ENCODE data around the gene IGDCC3. TPM values are rescaled to one million over a fixed set of nuclear protein-coding genes. Genes with fewer than 3 reads are reported as not detected.

The IGDCC3 gene
- total and polyA plus RNA-seq, 2 experiments from 2014 or later, result not detected

DNA sequence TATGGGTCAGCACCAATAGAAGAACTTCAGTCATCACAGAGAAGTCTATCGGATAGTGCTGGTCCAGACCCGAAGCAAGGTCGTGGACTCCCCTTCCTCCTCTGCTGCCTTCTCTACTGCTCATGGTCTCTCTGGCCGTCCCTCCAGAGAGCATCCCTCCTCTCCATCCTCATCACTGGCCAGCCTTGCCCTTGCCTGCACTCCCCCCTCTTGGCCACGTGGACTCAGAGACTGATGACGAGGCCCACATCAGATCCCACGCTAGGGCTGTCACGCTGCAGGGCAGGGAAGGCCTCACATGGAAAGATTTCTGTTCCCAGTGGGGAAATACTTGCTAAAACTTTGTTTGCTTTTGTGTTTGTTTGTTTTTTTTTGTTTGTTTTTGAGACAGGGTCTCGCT, 35.3 kb downstream of the IGDCC3 start:
- Histone ChIP-seq H3K4me1 (ENCODE audit: insufficient read depth) (no peaks in the 10 kb centered on the region), H4K20me1 (ENCODE audit: insufficient read depth) (no peaks in the 10 kb centered on the region), H3K9me2 (ENCODE audit: insufficient read depth) (no peaks in the 10 kb centered on the region), H3K27me3 (replicated peaks; ENCODE audit: insufficient read depth) (peaks cover 9% of the 10 kb centered on the region), H3F3A (ENCODE audit: insufficient read depth) (no peaks in the 10 kb centered on the region), H3K9ac (no peak overlapping the region), H2AFZ (no peak overlapping the region), H3K27ac (no peak overlapping the region), H3K4me2 (ENCODE audit: unreplicated experiment) (no peak overlapping the region), H3K36me3 (ENCODE audit: low read depth) (no peaks in the 10 kb centered on the region), H3K9me3 (ENCODE audit: low read depth) (no peaks in the 10 kb centered on the region), H3K4me3 (no peak overlapping the region), H3K79me2 (ENCODE audit: insufficient read depth) (no peaks in the 10 kb centered on the region)
- no peak for TF ChIP-seq EZH2phosphoT487 (IDR thresholded peaks at IDR 0.05; ENCODE audit: insufficient read depth, low read depth)
- TF ChIP-seq EZH2 (IDR thresholded peaks at IDR 0.05; ENCODE audit: insufficient read depth, poor library complexity, severe bottlenecking), result no peak
- no peak for DNase-seq
- 66 to 78% methylated on average over 9 of the region's 9 CpGs for WGBS, 2 experiments (ENCODE audit: low coverage in 1 of 2, low lambda C conversion rate in 2 of 2, missing lambda C conversion rate in 2 of 2)
- in situ Hi-C loops (cut with MboI), result no loop called here

DNA sequence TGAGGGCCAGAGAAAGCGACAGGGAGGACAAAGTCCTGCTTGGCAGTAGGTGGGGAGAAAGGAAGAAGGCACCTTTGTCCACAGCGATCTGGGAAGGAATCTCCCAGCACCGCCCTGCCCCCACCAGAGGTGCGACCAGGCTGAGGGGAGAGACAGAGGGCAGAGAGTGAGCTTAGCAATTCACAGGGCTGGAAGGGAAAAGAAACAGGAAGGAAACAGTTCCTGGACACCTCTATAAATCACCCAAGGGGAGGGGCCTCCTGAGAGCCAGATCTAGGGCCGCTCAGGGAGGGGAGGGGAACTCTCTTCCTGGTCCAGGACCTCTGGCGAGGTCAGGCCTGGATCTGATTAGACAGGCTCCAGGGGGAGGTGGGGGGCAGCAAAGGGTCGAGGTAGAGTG, 37.9 kb downstream of the IGDCC3 start:
- peaks cover 21% of the 10 kb centered on the region for H3K27me3 ChIP-seq (replicated peaks; ENCODE audit: insufficient read depth)
- no peaks in the 10 kb centered on the region for H3K4me1 ChIP-seq (ENCODE audit: insufficient read depth)
- H3K27ac ChIP-seq, result no peak overlapping the region
- in situ Hi-C loops (cut with MboI), result no loop called here
- H3K79me2 ChIP-seq (ENCODE audit: insufficient read depth), result no peaks in the 10 kb centered on the region
- no peak overlapping the region for H2AFZ ChIP-seq
- no peaks in the 10 kb centered on the region for H3K9me3 ChIP-seq (ENCODE audit: low read depth)
- H3K9ac ChIP-seq, result no peak overlapping the region
- H3K9me2 ChIP-seq (ENCODE audit: insufficient read depth), result no peaks in the 10 kb centered on the region
- no peaks in the 10 kb centered on the region for H3K36me3 ChIP-seq (ENCODE audit: low read depth)
- WGBS, 2 experiments (ENCODE audit: low coverage in 1 of 2, low lambda C conversion rate in 2 of 2, missing lambda C conversion rate in 2 of 2), result 63 to 69% methylated on average over 7 of the region's 7 CpGs
- TF ChIP-seq EZH2 (IDR thresholded peaks at IDR 0.05; ENCODE audit: insufficient read depth, poor library complexity, severe bottlenecking) (no peak), EZH2phosphoT487 (IDR thresholded peaks at IDR 0.05; ENCODE audit: insufficient read depth, low read depth) (no peak)
- H3K4me2 ChIP-seq (ENCODE audit: unreplicated experiment), result no peak overlapping the region
- H4K20me1 ChIP-seq (ENCODE audit: insufficient read depth), result no peaks in the 10 kb centered on the region
- no peak overlapping the region for H3K4me3 ChIP-seq
- H3F3A ChIP-seq (ENCODE audit: insufficient read depth), result no peaks in the 10 kb centered on the region
- no peak for DNase-seq

DNA sequence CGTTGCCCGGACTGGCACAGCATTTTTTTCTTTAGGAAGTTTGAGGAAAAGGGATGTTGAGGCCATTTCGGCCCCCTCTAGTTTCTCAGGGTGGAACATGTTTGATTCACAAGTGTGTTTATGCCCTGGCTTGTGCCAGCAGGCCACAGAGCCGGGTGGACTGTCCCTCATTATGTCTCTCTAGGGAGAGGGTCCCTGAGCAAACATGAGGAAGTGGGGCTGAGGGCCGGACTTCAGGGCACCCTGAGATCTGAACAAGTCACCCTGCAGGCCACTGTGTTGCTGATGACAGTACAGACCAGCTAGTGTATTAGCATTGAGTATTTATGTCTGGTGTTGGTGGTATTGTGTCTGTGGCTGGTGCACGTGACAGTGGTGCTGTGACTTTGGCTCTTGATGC, 38.4 kb downstream of the IGDCC3 start:
- in situ Hi-C loops (cut with MboI), result no loop called here
- Histone ChIP-seq H3K27me3 (replicated peaks; ENCODE audit: insufficient read depth) (peaks cover 21% of the 10 kb centered on the region), H3K27ac (no peak overlapping the region), H3K9me3 (ENCODE audit: low read depth) (no peaks in the 10 kb centered on the region), H3K4me3 (no peak overlapping the region), H2AFZ (no peak overlapping the region), H3K79me2 (ENCODE audit: insufficient read depth) (no peaks in the 10 kb centered on the region), H4K20me1 (ENCODE audit: insufficient read depth) (no peaks in the 10 kb centered on the region), H3K4me1 (ENCODE audit: insufficient read depth) (no peaks in the 10 kb centered on the region), H3K4me2 (ENCODE audit: unreplicated experiment) (no peak overlapping the region), H3K9me2 (ENCODE audit: insufficient read depth) (no peaks in the 10 kb centered on the region), H3F3A (ENCODE audit: insufficient read depth) (no peaks in the 10 kb centered on the region), H3K36me3 (ENCODE audit: low read depth) (no peaks in the 10 kb centered on the region), H3K9ac (no peak overlapping the region)
- no peak for TF ChIP-seq EZH2 (IDR thresholded peaks at IDR 0.05; ENCODE audit: insufficient read depth, poor library complexity, severe bottlenecking)
- no peak for TF ChIP-seq EZH2phosphoT487 (IDR thresholded peaks at IDR 0.05; ENCODE audit: insufficient read depth, low read depth)
- DNase-seq, result no peak
- WGBS, 2 experiments (ENCODE audit: low coverage in 1 of 2, low lambda C conversion rate in 2 of 2, missing lambda C conversion rate in 2 of 2), result 43 to 48% methylated on average over 6 of the region's 6 CpGs

DNA sequence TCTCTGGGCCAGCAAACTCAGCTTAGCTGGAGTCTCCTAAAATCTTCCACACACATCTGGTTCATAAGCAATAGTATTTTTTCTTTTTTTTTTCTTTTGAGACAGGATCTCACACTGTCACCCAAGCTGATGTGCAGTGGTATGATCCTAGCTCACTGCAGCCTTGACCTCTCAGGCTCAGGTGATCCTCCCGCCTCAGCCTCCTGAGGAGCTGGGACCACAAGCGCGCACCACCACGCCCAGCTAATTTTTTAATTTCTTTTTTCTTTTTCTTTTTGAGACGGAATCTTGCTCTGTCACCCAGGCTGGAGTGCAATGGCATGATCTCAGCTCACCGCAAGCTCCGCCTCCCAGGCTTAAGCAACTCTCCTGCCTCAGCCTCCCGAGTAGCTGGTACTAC, 39.0 kb downstream of the IGDCC3 start:
- Histone ChIP-seq H3K36me3 (ENCODE audit: low read depth) (no peaks in the 10 kb centered on the region), H3K27ac (no peak overlapping the region), H3F3A (ENCODE audit: insufficient read depth) (no peaks in the 10 kb centered on the region), H3K4me3 (no peak overlapping the region), H3K9me3 (ENCODE audit: low read depth) (no peaks in the 10 kb centered on the region), H3K4me1 (ENCODE audit: insufficient read depth) (no peaks in the 10 kb centered on the region), H3K27me3 (replicated peaks; ENCODE audit: insufficient read depth) (peaks cover 21% of the 10 kb centered on the region), H3K9ac (no peak overlapping the region), H3K9me2 (ENCODE audit: insufficient read depth) (no peaks in the 10 kb centered on the region), H2AFZ (no peak overlapping the region), H3K4me2 (ENCODE audit: unreplicated experiment) (no peak overlapping the region), H4K20me1 (ENCODE audit: insufficient read depth) (no peaks in the 10 kb centered on the region), H3K79me2 (ENCODE audit: insufficient read depth) (no peaks in the 10 kb centered on the region)
- TF ChIP-seq EZH2phosphoT487 (IDR thresholded peaks at IDR 0.05; ENCODE audit: insufficient read depth, low read depth) (no peak), EZH2 (IDR thresholded peaks at IDR 0.05; ENCODE audit: insufficient read depth, poor library complexity, severe bottlenecking) (no peak)
- in situ Hi-C loops (cut with MboI), result no loop called here
- DNase-seq, result no peak
- 76 to 79% methylated on average over 8 of the region's 8 CpGs for WGBS, 2 experiments (ENCODE audit: low coverage in 1 of 2, low lambda C conversion rate in 2 of 2, missing lambda C conversion rate in 2 of 2)

DNA sequence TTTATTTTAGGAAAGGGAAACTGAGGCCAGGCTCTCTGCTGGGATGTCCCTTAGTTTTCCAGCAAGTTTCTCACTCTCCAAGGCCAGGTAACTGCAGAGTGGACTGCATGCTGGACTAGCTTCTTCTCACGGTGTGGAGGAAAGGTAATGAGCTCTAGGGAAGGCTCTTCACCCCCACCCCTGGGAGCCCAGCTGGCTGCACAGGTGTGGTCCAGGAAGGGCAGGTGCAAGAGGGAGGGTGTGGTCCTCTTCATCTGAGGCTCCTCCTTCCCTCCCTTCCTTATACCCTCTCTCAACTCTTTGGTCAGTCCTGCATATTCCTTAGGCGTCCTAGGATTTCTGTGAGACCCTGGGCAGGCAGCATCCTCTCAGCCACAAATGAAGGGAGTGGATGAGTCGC, 39.4 kb downstream of the IGDCC3 start:
- Histone ChIP-seq H4K20me1 (ENCODE audit: insufficient read depth) (no peaks in the 10 kb centered on the region), H3K9me3 (ENCODE audit: low read depth) (no peaks in the 10 kb centered on the region), H3F3A (ENCODE audit: insufficient read depth) (no peaks in the 10 kb centered on the region), H3K79me2 (ENCODE audit: insufficient read depth) (no peaks in the 10 kb centered on the region), H3K4me3 (no peak overlapping the region), H3K4me1 (ENCODE audit: insufficient read depth) (no peaks in the 10 kb centered on the region), H3K9ac (no peak overlapping the region), H3K27ac (no peak overlapping the region), H2AFZ (no peak overlapping the region), H3K36me3 (ENCODE audit: low read depth) (no peaks in the 10 kb centered on the region), H3K27me3 (replicated peaks; ENCODE audit: insufficient read depth) (peaks cover 21% of the 10 kb centered on the region), H3K9me2 (ENCODE audit: insufficient read depth) (no peaks in the 10 kb centered on the region), H3K4me2 (ENCODE audit: unreplicated experiment) (no peak overlapping the region)
- WGBS, 2 experiments (ENCODE audit: low coverage in 1 of 2, low lambda C conversion rate in 2 of 2, missing lambda C conversion rate in 2 of 2), result 56 to 61% methylated on average over 3 of the region's 3 CpGs
- in situ Hi-C loops (cut with MboI), result no loop called here
- TF ChIP-seq EZH2 (IDR thresholded peaks at IDR 0.05; ENCODE audit: insufficient read depth, poor library complexity, severe bottlenecking) (no peak), EZH2phosphoT487 (IDR thresholded peaks at IDR 0.05; ENCODE audit: insufficient read depth, low read depth) (no peak)
- no peak for DNase-seq
